ENCODE results near the gene SLX9.

- TF ChIP-seq POLR2AphosphoS5 (IDR thresholded peaks at IDR 0.05) = no peak
- TF ChIP-seq, protein P1, sequence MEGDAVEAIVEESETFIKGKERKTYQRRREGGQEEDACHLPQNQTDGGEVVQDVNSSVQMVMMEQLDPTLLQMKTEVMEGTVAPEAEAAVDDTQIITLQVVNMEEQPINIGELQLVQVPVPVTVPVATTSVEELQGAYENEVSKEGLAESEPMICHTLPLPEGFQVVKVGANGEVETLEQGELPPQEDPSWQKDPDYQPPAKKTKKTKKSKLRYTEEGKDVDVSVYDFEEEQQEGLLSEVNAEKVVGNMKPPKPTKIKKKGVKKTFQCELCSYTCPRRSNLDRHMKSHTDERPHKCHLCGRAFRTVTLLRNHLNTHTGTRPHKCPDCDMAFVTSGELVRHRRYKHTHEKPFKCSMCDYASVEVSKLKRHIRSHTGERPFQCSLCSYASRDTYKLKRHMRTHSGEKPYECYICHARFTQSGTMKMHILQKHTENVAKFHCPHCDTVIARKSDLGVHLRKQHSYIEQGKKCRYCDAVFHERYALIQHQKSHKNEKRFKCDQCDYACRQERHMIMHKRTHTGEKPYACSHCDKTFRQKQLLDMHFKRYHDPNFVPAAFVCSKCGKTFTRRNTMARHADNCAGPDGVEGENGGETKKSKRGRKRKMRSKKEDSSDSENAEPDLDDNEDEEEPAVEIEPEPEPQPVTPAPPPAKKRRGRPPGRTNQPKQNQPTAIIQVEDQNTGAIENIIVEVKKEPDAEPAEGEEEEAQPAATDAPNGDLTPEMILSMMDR (IDR thresholded peaks at IDR 0.05) = no peak
These were observed 31.8 kb downstream of the SLX9 start for GRCh38 chr21:44971672-44971995.
